GM21825 (cell line): Measurements from ENCODE around the gene AGTPBP1.
"Not testable (repeated sequence)": the region's sequence is repeated elsewhere in the genome, so short reads cannot be mapped to it uniquely, and the experiment has no call there.

Experiments
- ATAC-seq: cut with Tn5 transposase; IDR thresholded peaks from one replicate; pipeline ENCODE4 v1.9.1; 2021; ENCODE audit warnings: mild to moderate bottlenecking, moderate library complexity; ENCODE audit not compliant: unreplicated experiment

The AGTPBP1 gene

DNA sequence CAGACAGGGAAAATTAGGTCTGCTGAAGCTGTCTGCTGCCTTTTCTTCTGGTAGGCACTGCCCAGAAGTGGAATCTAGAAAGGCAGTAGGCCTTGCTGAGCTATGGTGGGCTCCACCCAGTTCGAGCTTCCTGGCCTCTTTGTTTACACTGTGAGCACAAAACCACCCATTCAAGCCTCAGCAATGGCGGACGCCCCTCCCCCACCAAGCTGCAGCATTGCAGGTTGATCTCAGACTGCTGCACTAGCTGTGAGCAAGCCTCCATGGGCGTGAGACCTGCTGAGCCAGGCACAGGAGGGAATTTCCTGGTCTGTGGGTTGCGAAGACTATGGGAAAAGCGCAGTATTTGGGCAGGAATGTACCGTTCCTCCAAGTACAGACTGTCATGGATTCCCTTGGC lies 18.5 kb downstream of the AGTPBP1 start:
- ATAC-seq, result no peak

DNA sequence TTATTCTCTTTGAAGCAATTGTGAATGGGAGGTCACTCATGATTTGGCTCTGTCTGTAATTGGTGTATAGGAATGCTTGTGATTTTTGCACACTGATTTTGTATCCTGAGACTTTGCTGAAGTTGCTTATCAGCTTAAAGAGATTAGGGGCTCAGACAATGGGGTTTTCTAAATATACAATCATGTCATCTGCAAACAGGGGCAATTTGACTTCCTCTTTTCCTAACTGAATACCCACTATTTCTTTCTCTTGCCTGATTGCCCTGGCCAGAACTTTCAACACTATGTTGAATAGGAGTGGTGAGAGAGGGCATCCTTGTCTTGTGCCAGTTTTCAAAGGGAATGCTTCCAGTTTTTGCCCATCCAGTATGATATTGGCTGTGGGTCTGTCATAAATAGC lies 22.3 kb downstream of the AGTPBP1 start:
- ATAC-seq, result not testable (repeated sequence)

DNA sequence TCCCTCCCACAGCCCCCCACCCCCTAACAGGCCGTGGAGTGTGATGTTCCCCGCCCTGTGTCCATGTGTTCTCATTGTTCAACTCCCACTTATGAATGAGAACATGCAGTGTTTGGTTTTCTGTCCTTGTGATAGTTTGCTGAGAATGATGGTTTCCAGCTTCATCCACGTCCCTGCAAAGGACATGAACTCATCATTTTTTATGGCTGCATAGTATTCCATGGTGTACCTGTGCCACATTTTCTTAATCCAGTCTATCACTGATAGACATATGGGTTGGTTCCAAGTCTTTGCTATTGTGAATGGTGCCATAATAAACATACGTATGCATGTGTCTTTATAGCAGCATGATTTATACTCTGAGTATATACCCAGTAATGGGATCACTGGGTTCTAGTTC lies 23.9 kb downstream of the AGTPBP1 start:
- not testable (repeated sequence) for ATAC-seq

DNA sequence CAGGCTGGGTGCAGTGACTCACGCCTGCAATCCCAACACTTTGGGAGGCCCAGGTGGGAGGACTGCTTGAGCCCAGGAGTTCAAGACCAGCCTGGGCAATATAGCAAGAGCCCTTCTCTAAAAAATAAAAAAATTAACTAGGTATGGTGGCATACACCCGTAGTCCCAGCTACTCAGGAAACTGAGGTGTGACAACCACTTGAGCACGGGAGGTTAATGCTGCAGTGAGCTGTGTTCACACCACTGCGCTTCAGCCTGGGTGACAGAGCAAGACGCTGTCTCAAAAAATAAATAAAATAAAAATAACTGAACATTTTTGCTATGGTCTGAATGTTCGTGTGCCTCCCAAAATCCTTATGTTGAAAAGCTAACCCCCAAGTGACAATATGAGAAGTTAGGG lies 24.5 kb downstream of the AGTPBP1 start:
- ATAC-seq, result no peak

DNA sequence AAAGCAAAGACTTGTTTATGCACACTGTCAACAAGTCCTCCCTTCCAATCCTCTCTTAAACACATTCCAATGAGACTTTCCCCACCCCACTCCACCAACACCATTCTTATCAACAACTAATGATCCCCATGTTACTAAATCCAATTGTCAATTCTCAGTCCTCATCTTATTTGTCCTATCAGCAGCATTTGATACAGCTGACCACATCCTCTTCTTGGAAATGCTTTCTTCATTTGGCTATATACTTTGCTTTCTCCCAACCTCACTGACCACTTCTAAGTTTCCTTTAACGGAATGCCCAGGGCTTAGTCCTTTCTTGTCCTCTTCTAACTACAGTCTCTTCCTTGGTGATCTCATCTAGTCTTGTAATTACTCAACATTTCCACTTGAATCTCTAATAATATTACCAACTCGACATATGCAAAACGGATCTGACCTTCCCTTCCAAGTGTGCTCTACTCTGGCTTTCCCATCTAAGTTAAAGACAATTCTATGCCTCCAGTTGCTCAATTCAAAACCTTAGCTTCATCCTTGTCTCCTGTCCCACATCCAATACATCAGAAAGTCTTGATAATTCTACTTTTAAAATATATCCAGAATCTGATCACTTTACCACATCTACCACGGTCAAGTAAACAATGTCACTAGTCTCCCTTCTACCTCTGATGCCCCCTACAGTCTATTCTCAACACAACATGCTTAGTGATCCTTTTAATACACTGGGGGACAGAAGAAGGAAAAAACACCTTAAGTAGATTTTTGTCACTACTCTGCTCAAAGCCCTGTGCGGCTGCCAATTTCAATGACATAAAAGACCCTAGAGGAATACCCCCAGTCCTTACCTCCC lies 25.5 kb downstream of the AGTPBP1 start:
- ATAC-seq, result peak; percentile 71

DNA sequence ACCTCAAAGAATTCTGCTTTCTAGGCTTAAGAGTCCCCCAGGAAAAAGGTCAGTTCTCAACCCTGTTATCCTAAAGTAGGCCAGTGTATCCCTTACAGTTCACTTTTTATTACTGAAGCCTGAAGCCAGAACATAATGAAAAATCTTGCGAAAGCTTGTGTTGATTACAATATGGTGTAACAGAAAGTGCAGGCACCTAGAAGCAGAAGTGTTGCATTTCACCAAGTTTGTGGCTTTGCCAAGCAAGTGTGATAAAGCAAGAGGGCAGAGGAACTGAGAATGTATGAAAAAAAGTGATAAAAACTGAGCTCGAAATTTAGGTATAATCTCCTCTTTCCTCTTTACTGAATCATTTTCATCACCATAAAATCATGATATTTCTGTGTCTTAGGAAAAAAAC lies 26.2 kb downstream of the AGTPBP1 start:
- peak; percentile 57 for ATAC-seq

DNA sequence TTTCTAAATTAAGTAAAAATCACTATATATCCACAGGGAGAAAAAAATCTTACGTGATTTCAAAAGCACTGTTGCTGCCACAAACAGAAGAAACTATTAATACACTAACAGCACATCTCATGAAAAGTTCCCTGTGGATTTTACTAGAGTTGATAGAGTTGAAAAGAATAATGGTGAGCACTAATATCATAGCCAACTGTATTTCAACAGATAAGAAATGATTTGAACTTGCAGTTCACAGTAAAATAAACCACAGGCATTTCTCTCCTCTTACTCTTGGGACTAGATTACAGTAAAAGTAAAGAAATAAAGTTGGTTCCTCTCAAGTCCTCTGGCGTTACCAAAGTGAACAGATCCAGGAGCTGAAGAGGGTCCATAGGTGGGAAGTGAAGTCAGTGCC lies 27.9 kb downstream of the AGTPBP1 start:
- no peak for ATAC-seq

DNA sequence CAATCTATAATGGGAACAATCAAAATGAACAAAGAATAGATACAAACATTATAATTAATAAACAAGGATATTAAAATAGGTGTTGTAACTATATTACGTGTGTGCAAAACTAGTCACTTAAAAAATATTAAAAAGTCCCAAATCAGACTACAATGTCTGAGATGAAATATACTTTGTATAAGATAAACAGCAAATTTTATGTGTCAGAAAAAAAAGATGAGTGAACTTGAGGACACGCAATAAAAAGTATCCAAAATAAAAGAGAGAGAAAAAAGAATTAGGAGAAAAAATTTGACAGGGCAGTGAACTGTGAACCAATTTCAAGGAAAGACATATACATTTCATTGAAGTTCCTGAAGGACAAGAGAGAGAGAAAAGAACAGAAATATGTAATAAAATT lies 37.0 kb downstream of the AGTPBP1 start:
- no peak for ATAC-seq

DNA sequence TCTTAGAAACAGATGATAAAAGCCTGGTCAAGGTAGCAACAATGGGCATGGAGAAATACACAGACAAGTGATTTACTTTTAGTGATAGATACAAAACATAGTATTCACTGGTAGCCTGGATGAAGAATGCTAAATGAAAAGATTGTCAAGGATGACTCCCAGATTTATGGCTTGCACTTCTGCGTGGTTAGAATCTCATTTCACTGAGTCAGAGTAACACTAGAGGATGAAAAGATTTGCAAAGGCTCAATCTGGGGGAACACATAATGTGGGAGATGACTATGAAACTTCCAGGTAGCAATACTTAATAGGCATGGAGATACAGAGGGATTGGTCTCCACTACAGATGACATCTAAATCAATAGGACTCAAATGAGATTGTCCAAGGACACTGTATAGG lies 38.4 kb downstream of the AGTPBP1 start:
- ATAC-seq, result no peak

DNA sequence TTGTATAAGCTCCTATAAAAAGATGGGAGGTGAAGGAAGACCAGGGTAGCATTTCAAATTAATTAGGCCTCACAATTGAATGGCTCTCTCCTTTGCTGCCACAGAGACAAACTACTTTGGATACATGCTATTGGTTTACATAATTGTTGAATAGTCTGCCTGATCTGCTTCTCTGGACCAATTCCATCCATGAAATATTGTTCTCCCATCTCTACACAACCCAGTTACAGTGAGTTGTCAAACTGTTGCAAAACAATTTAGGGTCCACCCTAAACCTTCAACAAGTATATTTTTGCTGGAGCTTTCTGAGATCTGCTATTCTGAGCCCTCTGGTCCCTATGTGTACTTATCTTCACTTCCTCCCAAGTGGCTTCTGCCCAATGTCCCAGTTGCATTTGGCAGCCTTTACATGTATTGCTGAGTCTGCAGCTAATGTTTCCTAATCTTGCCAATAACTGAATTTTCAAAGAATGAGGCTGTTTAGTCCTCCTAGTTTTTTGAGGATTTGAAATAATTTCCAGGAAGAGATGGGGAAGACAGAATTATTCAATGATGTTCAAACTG lies 38.9 kb downstream of the AGTPBP1 start:
- ATAC-seq, result no peak

DNA sequence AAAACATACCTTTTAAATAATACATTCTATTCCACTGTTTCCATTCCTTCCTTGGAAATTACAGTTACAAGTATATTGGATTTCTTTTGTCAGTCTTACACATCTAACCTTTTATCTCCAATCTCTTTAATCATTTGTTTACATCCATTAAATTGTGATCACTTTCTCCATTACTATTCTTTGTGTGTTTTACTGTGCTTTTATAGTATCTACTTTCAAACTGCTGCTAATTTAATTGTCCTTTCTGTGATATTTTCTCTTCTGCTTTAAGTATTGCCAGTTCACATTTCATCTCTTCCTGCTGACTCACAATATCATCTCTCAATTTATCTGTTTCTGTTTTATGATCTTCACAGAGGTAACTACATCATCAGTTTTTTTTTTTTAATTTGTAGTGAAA lies 39.6 kb downstream of the AGTPBP1 start:
- no peak for ATAC-seq

DNA sequence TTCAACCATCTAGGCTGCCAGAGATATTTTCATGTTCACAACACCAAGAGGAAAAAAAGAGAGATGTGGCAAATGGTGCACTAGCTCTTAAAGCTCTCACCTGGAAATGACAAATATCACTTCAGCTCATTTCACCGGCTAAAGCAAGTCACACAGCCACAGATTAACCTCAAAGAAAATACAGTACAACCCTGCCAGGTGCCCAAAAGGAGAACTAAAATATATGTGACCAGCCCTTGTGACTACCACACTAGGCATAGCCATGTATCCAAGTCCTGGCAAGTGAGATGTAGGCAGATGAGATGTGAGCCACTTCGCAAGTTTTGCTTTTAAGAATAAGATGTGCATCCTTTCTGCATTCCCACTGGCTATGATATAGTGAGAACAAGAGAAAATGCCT lies 41.4 kb downstream of the AGTPBP1 start:
- ATAC-seq, result no peak

DNA sequence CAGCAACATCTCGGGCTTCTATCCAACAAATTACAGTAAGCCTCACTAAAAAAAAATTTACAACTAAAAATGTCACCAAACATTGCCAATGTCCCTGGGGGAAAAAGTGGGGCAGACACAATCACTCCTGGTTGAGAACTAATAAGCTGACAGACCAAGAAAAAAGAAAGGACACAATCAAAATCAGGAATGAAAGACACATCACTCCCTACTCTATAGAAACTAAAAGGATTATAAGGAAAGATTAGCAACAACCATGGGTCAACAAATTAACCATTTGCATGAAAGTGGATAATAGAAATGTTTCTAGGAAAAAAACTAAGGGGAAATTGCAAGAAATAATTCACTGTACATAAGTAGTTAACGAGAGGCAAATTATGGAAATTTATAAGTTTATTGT lies 53.4 kb downstream of the AGTPBP1 start:
- no peak for ATAC-seq

DNA sequence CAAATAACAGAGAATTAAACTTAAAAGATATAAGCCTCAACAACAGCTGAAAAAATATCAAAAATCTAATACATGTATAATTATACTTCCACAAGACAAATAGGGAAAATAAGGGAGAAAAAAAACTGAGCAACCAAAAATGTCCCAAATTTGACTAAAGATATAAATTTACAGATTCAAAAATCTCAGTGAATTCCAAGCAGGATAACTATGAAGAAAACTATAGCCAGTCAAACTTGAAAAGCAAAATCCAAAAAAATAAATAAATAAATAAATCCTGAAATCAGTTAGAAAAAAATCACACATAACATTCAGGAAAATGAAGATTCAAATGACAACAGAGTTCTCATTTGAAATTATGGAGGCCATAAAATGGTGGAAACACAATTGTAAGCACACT lies 56.7 kb downstream of the AGTPBP1 start:
- ATAC-seq, result no peak

DNA sequence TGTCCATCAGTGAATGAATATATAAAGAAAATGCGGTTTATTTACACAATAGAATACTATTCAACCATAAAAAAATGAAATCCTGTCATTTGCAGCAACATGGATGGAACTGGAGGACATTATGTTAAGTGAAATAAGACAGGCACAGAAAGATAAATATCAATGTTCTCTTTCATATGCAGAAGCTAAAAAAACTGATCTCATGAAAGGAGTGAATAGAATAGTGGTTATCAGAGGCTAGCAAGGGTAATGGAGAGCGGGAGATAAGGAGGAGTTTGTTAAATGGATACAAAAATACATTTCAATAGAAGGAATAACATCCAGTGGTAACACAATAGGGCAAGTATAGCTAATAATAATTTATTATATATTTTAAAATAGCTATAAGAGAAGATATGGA lies 65.0 kb downstream of the AGTPBP1 start:
- no peak for ATAC-seq

DNA sequence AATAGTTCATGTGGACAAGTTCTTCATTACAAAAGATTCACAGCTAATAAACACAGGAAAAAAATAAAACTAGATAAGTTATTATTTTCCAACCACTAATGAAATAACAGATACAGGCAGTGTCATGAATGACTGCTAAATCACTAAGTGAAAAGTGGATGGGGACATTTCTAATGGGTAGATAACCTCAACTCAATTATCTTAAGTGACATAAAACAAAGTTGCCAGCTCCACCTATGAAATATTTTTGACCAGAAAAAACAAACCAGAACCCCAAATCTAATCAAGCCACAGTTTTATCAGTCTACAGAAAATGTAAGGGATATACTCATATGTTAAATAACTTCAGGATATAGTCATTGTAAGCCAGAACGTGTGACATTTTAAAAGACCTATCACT lies 74.4 kb downstream of the AGTPBP1 start:
- ATAC-seq, result no peak

DNA sequence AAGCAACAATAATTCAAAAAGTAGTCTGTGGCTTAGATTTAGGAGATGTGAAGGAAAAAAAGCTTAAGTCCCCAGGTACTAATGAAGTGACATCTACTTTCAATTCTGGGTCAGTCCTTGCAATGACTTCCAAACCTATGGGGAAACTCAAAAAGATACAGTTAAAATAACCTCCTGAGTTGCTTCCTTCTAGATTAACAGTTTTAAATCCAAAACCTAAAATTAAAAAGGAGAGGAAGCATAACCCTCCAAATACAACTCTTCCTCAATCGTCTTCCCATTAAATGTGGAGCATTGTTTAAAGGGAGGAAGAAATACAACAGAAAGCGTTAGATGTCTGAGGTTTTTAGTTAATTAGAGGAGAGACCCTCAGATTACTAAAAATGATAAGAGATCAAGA lies 75.7 kb downstream of the AGTPBP1 start:
- ATAC-seq, result no peak

DNA sequence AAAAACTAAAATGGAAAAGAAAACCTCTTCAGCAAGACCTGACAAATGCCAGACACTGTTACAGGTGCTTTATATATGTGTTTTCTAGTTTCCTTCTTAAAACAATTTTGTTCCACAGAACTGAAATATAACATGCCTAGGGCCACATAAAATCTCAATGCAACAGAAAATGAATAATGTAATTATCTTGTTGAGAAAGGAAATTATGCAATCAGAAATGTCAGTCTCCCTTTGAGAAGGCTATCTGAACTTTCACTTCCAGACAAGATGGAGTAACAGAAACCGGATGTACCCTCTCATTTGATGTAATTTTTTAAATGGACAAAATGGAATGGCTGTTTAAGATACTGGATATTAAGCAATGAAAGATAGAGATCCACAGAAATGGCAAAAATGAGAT lies 79.2 kb downstream of the AGTPBP1 start:
- no peak for ATAC-seq

DNA sequence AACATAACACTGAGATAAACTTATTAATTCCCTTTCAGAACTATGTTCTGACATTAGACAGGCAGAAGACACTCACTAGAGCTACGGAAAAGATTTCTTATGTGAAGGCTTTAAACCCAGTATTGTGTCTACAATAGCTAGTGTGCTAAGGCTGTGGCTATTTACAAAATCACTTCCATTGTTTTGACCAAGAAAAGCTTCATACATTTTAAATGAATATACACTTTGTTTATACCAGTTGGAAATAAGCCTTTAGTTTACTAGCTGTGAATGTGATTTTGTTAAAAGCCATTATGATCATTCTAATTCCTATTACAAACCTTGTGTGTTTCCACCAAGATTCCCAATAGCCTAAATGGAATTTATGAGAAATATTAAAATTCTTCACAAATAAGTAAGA lies 83.0 kb downstream of the AGTPBP1 start:
- no peak for ATAC-seq

DNA sequence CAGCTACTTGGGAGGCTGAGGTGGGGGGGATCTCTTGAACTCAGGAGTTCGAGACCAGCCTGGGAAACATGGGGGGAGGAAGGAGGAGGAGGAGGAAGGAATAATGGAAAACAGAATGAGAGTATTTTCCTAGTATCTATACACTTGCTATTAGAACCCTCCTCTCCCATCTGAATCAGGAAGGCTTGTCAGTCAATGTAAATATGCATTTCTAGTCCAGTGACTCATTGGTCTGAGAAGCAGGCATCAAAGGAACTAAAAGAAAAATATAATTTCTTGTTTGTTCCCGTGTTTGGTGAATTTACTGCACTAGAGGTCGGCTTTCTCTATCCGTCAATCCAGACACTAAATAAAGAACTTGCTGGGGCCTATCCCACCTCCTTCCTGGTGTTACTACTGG lies 88.6 kb downstream of the AGTPBP1 start:
- ATAC-seq, result no peak

DNA sequence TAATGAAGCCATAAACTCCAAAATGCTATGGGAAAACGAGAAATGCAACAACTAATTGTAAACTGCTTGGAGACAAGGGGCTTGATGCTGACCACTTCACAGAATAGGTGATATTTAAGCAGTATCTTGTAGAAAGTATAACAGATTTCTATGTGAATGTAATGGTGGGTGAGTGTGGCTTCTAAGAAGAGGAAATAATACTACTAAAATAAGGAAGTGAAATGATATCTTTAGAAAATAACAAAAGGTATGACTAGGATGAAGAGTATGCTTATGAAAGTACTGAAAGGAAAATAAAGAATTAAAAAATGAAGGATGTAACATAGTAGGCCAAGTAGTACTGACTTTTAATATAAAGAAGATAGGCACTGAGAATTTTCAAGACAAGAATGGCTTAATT lies 94.2 kb downstream of the AGTPBP1 start:
- ATAC-seq, result no peak

DNA sequence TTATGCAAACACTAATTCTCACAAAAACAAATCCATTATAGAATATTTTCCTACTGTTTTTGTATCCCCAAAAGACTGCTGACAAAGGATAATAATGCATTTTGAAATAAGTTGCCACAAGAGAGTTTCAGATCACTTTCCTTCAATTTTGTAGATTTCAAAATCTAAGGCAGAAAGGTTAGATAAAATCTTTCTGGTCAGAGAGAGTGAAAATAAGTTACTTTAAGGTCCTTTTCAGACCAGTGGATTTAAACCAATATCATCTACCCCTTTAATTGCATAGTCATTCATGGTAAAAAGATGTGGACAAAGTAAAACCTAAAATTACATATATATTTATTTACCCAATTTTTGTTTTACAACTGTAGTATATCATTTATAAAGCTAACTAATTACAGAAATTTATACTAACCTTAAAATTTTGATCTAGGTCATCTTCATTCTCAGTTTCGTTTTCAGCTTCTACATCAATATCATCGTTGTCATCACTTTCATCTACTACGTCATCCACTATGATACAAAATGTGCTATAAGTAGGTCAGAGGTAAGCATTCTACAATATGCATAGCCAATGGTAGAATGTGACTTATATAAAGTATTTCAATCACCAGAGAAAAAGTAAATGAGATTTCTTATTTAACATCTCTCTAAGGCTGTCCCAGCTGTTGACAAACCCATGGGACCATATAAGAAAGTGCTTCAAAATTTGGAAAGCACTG lies 95.7 kb downstream of the AGTPBP1 start:
- no peak for ATAC-seq
